ENCODE data around the gene TRIO.
"Not testable (repeated sequence)": the region's sequence is repeated elsewhere in the genome, so short reads cannot be mapped to it uniquely, and the experiment has no call there.

TRIO gene
- 7.4 to 41.0 (median 14.1) reads per million in 9 experiments for total RNA-seq

DNA sequence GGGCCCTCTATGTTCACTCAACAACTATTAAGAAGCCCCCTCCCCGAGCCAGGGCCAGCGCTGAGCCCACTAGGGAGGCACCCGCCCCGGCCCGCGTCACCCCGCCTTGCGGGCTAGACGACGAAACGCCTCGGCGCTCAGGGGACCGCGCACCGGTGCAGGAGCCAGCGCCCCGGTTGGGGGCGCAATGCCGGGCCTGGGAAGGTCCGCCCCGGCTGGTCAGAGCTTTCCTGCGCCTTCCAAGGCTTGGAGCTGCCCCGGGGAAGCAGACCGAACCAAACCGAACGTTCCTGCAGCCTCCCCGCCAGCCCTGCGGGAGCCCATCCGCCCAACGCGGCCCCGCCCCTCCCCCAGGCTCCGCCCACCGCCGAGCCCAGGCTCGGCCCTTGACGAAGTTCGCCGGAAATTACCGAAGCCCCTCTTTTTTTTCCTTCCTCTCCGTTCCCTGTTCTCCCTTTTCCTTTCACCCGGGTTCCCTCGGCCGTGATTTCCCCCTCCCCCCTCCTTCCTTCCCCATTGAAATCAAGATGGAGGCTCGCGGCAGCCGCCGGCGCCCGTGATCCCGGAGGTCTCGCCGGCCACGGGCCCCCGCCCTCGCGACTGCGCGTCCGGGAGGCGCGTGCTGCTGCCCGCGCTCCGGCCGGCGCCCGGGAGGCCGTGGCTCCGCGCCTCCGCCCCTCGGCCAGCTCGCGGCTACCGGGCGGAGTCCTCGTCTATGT is at the start of gene TRIO:
TRIO (plus strand) TSS at position 516 of the 719 bp plus-strand sequence. CDS start 384 bp downstream, outside the sequence.
- peak; percentile 57 for ATAC-seq (replicated peaks)
- no peaks in the 10 kb centered on the region for H3K36me3 Mint-ChIP-seq (ENCODE audit: insufficient read depth)
- H3K27ac Mint-ChIP-seq: peak within 1 kb of the TSS; percentile 71 to 78
- H3K4me3 Mint-ChIP-seq: peak within 1 kb of the TSS; percentile 86 to 87
- DNase-seq: peak; percentile 59 to 69 (median 63)
- H3K4me1 Mint-ChIP-seq (ENCODE audit: low read depth in 2 of 2): peaks cover 11 to 12% of the 10 kb centered on the region in 2 donors
- peaks cover 32 to 53% of the 10 kb centered on the region in 2 donors for H3K27me3 Mint-ChIP-seq
- H3K9me3 Mint-ChIP-seq: no peaks in the 10 kb centered on the region

DNA sequence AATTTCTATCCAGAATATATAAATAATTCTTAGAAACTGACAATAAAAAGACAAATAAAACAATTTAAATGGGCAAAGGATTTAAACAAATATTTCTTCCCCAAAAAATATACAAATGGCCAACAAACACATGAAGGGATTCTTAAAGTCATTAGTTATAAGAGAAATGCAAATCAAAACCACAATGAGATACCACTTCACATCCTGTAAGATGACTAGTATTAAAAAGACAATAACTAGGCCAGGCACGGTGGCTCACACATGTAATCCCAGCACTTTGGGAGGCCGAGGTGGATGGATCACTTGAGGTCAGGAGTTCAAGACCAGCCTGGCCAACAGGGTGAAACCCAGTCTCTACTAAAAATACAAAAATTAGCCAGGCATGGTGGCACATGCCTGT is 45.8 kb upstream of the TRIO start:
- ATAC-seq (replicated peaks); H3K4me3 Mint-ChIP-seq; H3K36me3 Mint-ChIP-seq (ENCODE audit: insufficient read depth); H3K9me3 Mint-ChIP-seq; H3K4me1 Mint-ChIP-seq (ENCODE audit: low read depth in 2 of 2); H3K27ac Mint-ChIP-seq; DNase-seq; H3K27me3 Mint-ChIP-seq: not testable (repeated sequence)

DNA sequence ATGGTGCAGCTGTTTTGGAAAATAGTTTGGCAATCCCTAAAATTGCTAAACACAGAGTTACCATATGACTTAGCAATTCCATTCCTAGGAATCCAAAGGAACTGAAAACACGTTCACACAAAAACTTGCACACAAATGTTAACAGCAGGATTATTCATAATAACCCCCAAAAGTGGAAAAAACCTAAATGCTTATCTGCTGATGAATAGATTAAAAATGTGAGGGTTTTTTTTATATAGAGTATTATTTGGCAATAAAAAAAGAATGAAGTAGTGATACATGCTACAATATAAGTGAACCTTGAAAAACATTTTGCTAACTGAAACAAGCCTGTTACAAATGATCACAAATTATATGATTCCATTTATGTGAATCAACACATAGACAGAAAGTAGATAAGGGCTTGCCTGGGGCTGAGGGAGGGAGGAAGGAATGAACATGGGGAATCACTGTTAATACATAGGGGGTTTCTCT is 45.1 kb upstream of the TRIO start:
- H3K4me1 Mint-ChIP-seq (ENCODE audit: low read depth in 2 of 2): no peaks in the 10 kb centered on the region
- H3K27ac Mint-ChIP-seq: no peak overlapping the region
- no peaks in the 10 kb centered on the region for H3K36me3 Mint-ChIP-seq (ENCODE audit: insufficient read depth)
- H3K4me3 Mint-ChIP-seq: no peak overlapping the region
- H3K9me3 Mint-ChIP-seq: peaks cover 0 to 3% of the 10 kb centered on the region in 2 donors
- ATAC-seq (replicated peaks): no peak
- H3K27me3 Mint-ChIP-seq: peaks cover 6 to 9% of the 10 kb centered on the region in 2 donors
- DNase-seq: no peak

DNA sequence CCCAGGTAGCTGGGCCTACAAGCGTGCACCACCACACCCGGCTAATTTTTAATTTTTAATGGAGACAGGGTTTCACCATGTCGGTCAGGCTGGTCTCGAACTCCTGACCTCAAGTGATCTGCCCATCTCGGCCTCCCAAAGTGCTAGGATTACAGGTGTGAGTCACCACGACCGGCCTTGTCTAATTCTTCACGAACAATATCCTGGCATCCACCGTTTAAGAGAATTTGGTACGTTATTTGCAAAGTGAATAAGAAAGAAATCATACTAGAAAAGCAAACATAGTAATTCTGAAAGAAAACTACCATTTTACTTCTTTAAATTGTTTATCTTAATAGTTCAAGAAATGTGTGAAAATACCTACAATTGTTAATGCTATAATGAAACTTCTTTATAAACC is 42.9 kb upstream of the TRIO start:
- DNase-seq: no peak
- no peaks in the 10 kb centered on the region for H3K4me1 Mint-ChIP-seq (ENCODE audit: low read depth in 2 of 2)
- ATAC-seq (replicated peaks): no peak
- H3K9me3 Mint-ChIP-seq: peaks cover 0 to 3% of the 10 kb centered on the region in 2 donors
- H3K27ac Mint-ChIP-seq: no peak overlapping the region
- H3K4me3 Mint-ChIP-seq: no peak overlapping the region
- no peaks in the 10 kb centered on the region for H3K36me3 Mint-ChIP-seq (ENCODE audit: insufficient read depth)
- H3K27me3 Mint-ChIP-seq: peaks cover 0 to 12% of the 10 kb centered on the region in 2 donors

DNA sequence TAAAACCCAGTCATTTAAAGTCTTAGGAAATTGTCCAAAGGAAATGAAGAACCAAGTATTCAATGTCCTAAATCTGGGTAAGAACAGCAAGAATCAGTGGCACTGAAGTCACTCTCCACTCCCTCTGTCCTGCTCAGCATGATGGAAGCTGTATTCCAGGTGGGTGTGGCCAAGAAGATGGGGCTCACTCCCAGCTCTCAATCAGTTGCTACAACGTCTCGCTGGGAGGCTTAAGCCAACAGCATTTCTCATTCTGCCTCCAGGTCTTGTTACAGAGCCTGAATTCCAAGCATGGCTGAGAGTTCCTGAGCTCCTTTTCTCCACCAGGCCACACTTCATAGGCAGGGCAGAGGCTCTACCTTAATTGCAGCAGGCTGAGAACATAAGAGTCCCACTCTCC is 41.2 kb upstream of the TRIO start:
- Mint-ChIP-seq H3K36me3 (ENCODE audit: insufficient read depth) (no peaks in the 10 kb centered on the region), H3K27ac (no peak overlapping the region), H3K27me3 (peaks cover 0 to 18% of the 10 kb centered on the region in 2 donors), H3K4me3 (no peak overlapping the region), H3K9me3 (peaks cover 0 to 3% of the 10 kb centered on the region in 2 donors), H3K4me1 (ENCODE audit: low read depth in 2 of 2) (no peaks in the 10 kb centered on the region)
- ATAC-seq (replicated peaks): no peak
- DNase-seq: no peak

DNA sequence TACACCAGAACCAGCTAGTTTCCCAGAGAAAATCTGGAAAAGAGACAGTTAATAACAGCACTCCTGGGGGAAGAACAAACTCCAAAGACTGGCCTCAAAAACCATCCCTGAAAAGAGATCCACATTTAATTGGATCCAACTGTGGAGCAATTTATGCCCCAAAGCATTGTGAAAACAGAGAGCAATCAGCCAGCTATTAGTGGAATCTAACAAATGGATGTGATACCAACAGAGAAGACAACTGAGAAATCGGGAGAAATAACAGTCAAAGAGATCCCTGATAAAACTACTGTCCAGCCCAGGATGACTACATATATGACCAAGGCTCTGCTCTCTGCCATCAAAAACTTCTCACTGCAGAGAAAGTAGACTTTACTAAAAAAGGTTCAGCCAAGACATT is 40.5 kb upstream of the TRIO start:
- peaks cover 0 to 2% of the 10 kb centered on the region in 2 donors for H3K4me1 Mint-ChIP-seq (ENCODE audit: low read depth in 2 of 2)
- H3K9me3 Mint-ChIP-seq: peaks cover 0 to 3% of the 10 kb centered on the region in 2 donors
- no peak for DNase-seq
- no peak overlapping the region for H3K27ac Mint-ChIP-seq
- no peaks in the 10 kb centered on the region for H3K36me3 Mint-ChIP-seq (ENCODE audit: insufficient read depth)
- ATAC-seq (replicated peaks): no peak
- no peak overlapping the region for H3K4me3 Mint-ChIP-seq
- peaks cover 0 to 25% of the 10 kb centered on the region in 2 donors for H3K27me3 Mint-ChIP-seq

DNA sequence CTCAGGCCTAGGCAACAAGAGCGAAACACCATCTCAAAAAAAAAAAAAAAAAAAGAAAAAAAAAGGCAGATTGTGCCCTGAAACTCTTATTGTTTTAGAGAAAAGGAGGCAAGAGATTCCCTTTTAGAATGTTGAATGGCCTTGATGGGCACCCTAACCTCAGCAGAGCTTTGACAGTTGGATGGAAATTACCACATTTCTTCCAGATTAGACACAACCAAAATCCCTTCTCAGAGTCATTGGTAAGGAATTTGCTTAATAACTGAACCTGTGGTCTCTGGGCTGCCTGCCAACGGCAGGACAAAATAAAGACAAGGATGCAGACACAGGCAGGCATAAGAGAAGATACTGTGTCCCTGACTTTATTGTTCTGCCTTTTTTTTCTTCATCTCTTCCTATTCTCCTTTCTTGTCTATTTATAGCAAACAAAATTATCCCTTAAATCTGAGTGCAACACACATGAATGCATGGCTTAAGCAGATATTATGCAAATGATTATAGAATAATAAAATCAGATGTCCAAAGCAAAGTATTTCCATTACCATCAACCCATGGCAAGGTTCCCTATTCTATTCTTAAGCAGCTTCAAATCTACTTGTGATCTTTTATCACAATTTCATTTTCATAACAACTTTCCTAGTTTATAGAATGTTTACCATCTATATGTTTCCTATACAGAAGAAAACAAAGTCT is 37.3 kb upstream of the TRIO start:
- Mint-ChIP-seq H3K27me3 (peaks cover 12 to 35% of the 10 kb centered on the region in 2 donors), H3K36me3 (ENCODE audit: insufficient read depth) (no peaks in the 10 kb centered on the region), H3K27ac (no peak overlapping the region), H3K4me3 (no peak overlapping the region), H3K4me1 (ENCODE audit: low read depth in 2 of 2) (peaks cover 10 to 22% of the 10 kb centered on the region in 2 donors), H3K9me3 (peaks cover 0 to 3% of the 10 kb centered on the region in 2 donors)
- ATAC-seq (replicated peaks) (no peak), DNase-seq (no peak)

DNA sequence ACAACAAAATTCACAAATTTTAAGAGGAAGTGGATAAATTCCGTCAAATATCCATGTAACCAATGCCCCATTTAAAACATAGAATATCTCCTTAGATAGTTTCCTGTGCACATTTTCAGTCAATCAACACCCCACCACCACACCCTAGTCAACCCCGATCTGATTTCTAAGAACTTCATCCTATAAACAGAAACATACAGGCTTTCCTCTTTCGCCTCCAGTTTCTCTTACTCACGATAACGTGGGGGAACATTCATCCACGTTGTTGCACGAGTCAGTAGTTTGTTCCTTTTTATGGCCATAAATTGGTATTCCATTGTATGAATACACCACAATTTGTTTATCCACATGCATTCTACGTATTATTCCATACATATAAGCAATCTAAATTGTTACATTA is 35.6 kb upstream of the TRIO start:
- no peak overlapping the region for H3K27ac Mint-ChIP-seq
- H3K27me3 Mint-ChIP-seq: peaks cover 12 to 35% of the 10 kb centered on the region in 2 donors
- peaks cover 10 to 22% of the 10 kb centered on the region in 2 donors for H3K4me1 Mint-ChIP-seq (ENCODE audit: low read depth in 2 of 2)
- peaks cover 0 to 3% of the 10 kb centered on the region in 2 donors for H3K9me3 Mint-ChIP-seq
- no peak overlapping the region for H3K4me3 Mint-ChIP-seq
- DNase-seq: no peak
- H3K36me3 Mint-ChIP-seq (ENCODE audit: insufficient read depth): no peaks in the 10 kb centered on the region
- ATAC-seq (replicated peaks): no peak

DNA sequence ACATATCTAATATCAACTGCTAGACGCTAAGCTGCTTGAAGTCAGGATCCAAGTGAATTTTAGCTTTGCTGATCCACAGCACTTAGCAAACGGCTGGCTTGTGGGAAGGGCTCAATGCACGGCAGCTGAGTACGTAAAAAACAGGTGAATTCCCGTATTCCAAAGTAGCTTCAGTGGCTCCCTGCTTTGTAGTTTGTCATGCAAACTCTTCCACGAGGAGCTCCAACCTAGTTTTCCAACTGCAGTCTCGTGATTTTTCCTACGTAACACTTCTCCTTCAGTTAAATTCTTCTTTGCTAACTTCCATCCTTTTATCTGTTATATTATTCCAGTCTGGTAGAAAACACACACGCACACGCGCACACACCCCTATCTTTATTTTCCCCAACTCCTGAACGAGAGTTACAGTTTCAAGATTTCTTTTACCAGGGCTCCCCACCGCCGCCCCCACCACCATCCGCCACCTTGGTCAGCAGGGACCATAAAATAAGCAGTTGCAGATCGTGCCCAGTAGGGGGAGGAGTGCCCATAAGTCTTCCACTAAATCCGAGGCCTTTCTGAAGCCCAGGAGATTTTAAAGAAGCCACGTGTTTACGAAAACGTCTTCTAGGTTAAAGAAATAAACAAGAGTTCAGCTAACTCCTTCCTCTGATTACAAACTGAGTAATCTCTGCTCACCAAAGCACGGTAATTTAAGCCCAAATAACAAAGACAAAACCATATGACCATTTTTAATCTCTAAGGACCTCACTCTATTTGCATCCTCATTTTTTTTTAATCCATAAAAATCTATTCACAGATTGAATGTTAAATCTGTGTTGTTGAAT is 34.8 kb upstream of the TRIO start:
- Mint-ChIP-seq H3K36me3 (ENCODE audit: insufficient read depth) (no peaks in the 10 kb centered on the region), H3K4me3 (peak overlapping the region in 1 of 2 donors; percentile 54), H3K4me1 (ENCODE audit: low read depth in 2 of 2) (peaks cover 10 to 22% of the 10 kb centered on the region in 2 donors), H3K9me3 (peaks cover 0 to 3% of the 10 kb centered on the region in 2 donors), H3K27ac (no peak overlapping the region), H3K27me3 (peaks cover 12 to 27% of the 10 kb centered on the region in 2 donors)
- ATAC-seq (replicated peaks): peak; percentile 61
- peak; percentile 5 to 16 (median 9) for DNase-seq

DNA sequence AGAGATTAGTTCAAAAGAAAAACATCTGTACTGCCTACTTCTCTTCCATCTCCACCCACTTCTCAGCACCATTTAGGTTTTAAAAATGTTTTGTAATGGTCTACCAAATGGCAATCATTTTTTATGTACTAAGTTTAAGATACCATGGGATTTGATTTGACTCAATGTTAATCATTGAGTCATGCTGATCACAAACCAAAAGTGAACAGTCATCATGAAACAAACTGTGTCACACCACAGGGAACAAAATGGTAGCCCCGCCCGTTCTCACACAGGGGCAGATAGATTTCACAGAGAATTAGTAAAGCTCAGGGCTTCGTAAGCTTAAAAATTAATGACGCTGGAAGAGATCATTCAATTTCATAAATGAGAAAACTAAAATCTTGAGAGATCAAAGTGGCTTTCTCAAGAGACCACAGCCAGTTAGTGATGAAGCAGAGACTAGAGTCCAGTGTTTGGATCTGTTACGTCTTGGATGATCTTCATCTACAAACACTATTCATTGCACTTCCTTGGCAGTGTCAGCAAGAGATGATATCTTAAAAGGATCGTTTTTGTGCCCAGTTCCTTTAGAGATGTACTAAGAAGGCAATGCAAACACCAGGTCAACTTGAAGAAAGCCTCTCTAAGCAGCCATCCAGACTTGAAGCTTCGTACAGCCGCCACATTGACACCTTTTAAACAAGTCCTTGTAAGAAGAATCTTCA is 33.9 kb upstream of the TRIO start:
- no peak overlapping the region for H3K27ac Mint-ChIP-seq
- H3K36me3 Mint-ChIP-seq (ENCODE audit: insufficient read depth): no peaks in the 10 kb centered on the region
- DNase-seq: peak in 1 of 3 experiments; percentile 9
- peak overlapping the region in 1 of 2 donors; percentile 54 for H3K4me3 Mint-ChIP-seq
- peaks cover 0 to 3% of the 10 kb centered on the region in 2 donors for H3K9me3 Mint-ChIP-seq
- peak; percentile 66 for ATAC-seq (replicated peaks)
- H3K4me1 Mint-ChIP-seq (ENCODE audit: low read depth in 2 of 2): peaks cover 10 to 22% of the 10 kb centered on the region in 2 donors
- peaks cover 12 to 26% of the 10 kb centered on the region in 2 donors for H3K27me3 Mint-ChIP-seq

DNA sequence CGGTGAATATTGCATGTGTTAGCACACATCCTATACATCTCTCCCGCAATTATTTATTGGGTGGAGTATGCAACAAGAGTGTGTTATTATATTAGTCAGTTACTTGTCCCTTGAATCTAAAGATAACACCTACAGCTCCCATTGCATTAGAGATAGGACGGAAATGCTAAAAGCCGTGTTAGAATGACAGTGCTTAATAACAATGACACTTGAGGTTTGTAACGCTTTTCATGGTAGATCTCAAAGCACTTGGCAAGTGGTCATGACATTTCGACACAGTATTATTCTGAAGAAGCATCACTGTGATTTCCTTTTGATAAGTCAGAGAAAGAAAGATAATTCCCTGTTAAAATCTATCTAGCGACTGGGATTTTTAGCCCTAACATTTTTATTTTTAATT is 33.4 kb upstream of the TRIO start:
- peak overlapping the region in 1 of 2 donors; percentile 54 for H3K4me3 Mint-ChIP-seq
- ATAC-seq (replicated peaks) (peak; percentile 72), DNase-seq (peak in 1 of 3 experiments; percentile 2)
- no peak overlapping the region for H3K27ac Mint-ChIP-seq
- peaks cover 0 to 3% of the 10 kb centered on the region in 2 donors for H3K9me3 Mint-ChIP-seq
- peaks cover 12 to 32% of the 10 kb centered on the region in 2 donors for H3K27me3 Mint-ChIP-seq
- H3K36me3 Mint-ChIP-seq (ENCODE audit: insufficient read depth): no peaks in the 10 kb centered on the region
- peaks cover 10 to 22% of the 10 kb centered on the region in 2 donors for H3K4me1 Mint-ChIP-seq (ENCODE audit: low read depth in 2 of 2)

DNA sequence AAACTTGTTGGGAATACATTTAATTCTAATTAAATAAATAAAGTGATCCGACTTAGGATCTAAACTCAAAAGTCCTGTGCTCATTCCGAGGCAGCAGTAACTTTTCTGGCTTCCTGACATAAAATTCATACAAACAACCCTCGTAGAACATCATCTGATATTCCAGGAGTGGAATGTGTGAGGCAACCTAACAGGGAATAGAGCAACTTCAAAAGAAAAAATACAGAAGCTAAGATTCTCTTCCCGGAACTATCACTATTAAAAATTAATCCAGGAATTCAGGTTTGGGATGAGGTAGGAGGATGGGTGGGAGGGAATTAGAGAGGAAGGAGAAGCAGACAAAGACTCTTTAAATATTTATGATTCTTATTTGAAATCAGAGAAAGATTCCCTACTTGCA is 32.9 kb upstream of the TRIO start:
- ATAC-seq (replicated peaks) (no peak), DNase-seq (no peak)
- Mint-ChIP-seq H3K27me3 (peaks cover 12 to 36% of the 10 kb centered on the region in 2 donors), H3K4me3 (peak overlapping the region in 1 of 2 donors; percentile 54), H3K4me1 (ENCODE audit: low read depth in 2 of 2) (peaks cover 10 to 22% of the 10 kb centered on the region in 2 donors), H3K27ac (no peak overlapping the region), H3K36me3 (ENCODE audit: insufficient read depth) (no peaks in the 10 kb centered on the region), H3K9me3 (peaks cover 0 to 3% of the 10 kb centered on the region in 2 donors)

All from effector memory CD8-positive, alpha-beta T cell (primary cell).